Neural progenitor cell (in vitro differentiated cells): ENCODE data around the gene TEK. TPM values are rescaled to one million over a fixed set of nuclear protein-coding genes. Genes with fewer than 3 reads are reported as not detected.
"Not testable (repeated sequence)": the region's sequence is repeated elsewhere in the genome, so short reads cannot be mapped to it uniquely, and the experiment has no call there.

ENCODE experiments used
- DNase-seq: peaks from one replicate; pipeline ENCODE4 v3.0.0-alpha.2; 2016; ENCODE audit warnings: low spot score
- H2AFZ ChIP-seq: fragments of 200-600 bp; sonication (generic); replicated peaks from 2 replicates; pipeline ENCODE4 v1.6.1; 2016; ENCODE audit warnings: antibody characterized with exemption
- H3F3A ChIP-seq: fragments of 200-600 bp; sonication (generic); 2 replicates; pipeline ENCODE4 v1.6.1; 2016; ENCODE audit warnings: antibody characterized with exemption, low read depth
- H3K27ac ChIP-seq: fragments of 200-600 bp; sonication (generic); 2 replicates; pipeline ENCODE4 v1.5.1; 2016; ENCODE audit warnings: mild to moderate bottlenecking
- H3K27me3 ChIP-seq: fragments of 200-600 bp; sonication (generic); 2 replicates; pipeline ENCODE4 v1.6.1; 2016; ENCODE audit warnings: mild to moderate bottlenecking, moderate library complexity
- H3K36me3 ChIP-seq: fragments of 200-600 bp; sonication (generic); 2 replicates; pipeline ENCODE4 v1.5.1; 2016
- H3K4me1 ChIP-seq: fragments of 200-600 bp; sonication (generic); 2 replicates; pipeline ENCODE4 v1.6.1; 2016; ENCODE audit warnings: mixed run types
- H3K4me2 ChIP-seq: fragments of 200-600 bp; sonication (generic); 2 replicates; pipeline ENCODE4 v1.6.1; 2016
- H3K4me3 ChIP-seq: fragments of 200-600 bp; sonication (generic); 2 replicates; pipeline ENCODE4 v1.5.1; 2016
- H3K79me2 ChIP-seq: fragments of 200-600 bp; sonication (generic); 2 replicates; pipeline ENCODE4 v1.6.1; 2016; ENCODE audit warnings: low read depth
- H3K9ac ChIP-seq: fragments of 200-600 bp; sonication (generic); 2 replicates; pipeline ENCODE4 v1.6.1; 2016
- H3K9me3 ChIP-seq: fragments of 200-600 bp; sonication (generic); 2 replicates; pipeline ENCODE4 v1.5.1; 2016; ENCODE audit warnings: low read depth
- H4K20me1 ChIP-seq: fragments of 200-600 bp; sonication (generic); 2 replicates; pipeline ENCODE4 v1.6.1; 2016; ENCODE audit warnings: low read depth
- H3K27ac Mint-ChIP-seq: 3 replicates; pipeline ENCODE4 v1.8.0; 2021; ENCODE audit warnings: mixed read lengths
- H3K27me3 Mint-ChIP-seq: 2 replicates; pipeline ENCODE4 v1.8.0; 2022; ENCODE audit warnings: low read depth, mild to moderate bottlenecking, inconsistent platforms, moderate library complexity, mixed read lengths; ENCODE audit not compliant: insufficient read depth
- H3K36me3 Mint-ChIP-seq: 3 replicates; pipeline ENCODE4 v1.8.0; 2021; ENCODE audit warnings: mixed read lengths
- H3K4me1 Mint-ChIP-seq: 3 replicates; pipeline ENCODE4 v1.8.0; 2021; ENCODE audit warnings: mixed read lengths
- H3K4me3 Mint-ChIP-seq: 3 replicates; pipeline ENCODE4 v1.8.0; 2021; ENCODE audit warnings: mild to moderate bottlenecking, moderate library complexity, mixed read lengths
- H3K9me3 Mint-ChIP-seq: 3 replicates; pipeline ENCODE4 v1.8.0; 2020; ENCODE audit warnings: mixed read lengths
- CTCF ChIP-seq: fragments of 200-600 bp; sonication (generic); IDR thresholded peaks from 2 replicates; pipeline ENCODE4 v1.5.1; 2017; ENCODE audit warnings: antibody characterized with exemption, mild to moderate bottlenecking
- EZH2 ChIP-seq: fragments of 200-600 bp; sonication (generic); IDR thresholded peaks from 2 replicates; pipeline ENCODE4 v1.6.1; 2017; ENCODE audit warnings: antibody characterized with exemption, mild to moderate bottlenecking, moderate library complexity
- EZH2phosphoT487 ChIP-seq: fragments of 200-600 bp; sonication (generic); IDR thresholded peaks from 2 replicates; pipeline ENCODE4 v1.6.1; 2017; ENCODE audit warnings: antibody characterized with exemption
- total RNA-seq: library from RNA; depleted of rRNA; stranded (reverse); fragments of >200 nt; gene quantifications from 2 replicates; pipeline ENCODE4 v1.2.3, GENCODE V29; 2015; ENCODE audit warnings: low replicate concordance

Gene TEK
- total RNA-seq, 1 donor from 2014 or later, result 12.3 TPM

GRCh38 chr9:27210588-27210987 is 101.6 kb downstream of the TEK start:
- H3K4me1 Mint-ChIP-seq, result no peaks in the 10 kb centered on the region
- H3K4me3 Mint-ChIP-seq, result no peak overlapping the region
- Histone ChIP-seq H4K20me1 (no peaks in the 10 kb centered on the region), H3K4me3 (no peak overlapping the region), H3K79me2 (no peaks in the 10 kb centered on the region), H3K36me3 (no peaks in the 10 kb centered on the region), H3K4me2 (no peak overlapping the region), H3K9me3 (no peaks in the 10 kb centered on the region), H3K9ac (no peak overlapping the region), H3K4me1 (no peaks in the 10 kb centered on the region), H2AFZ (no peak overlapping the region), H3F3A (no peaks in the 10 kb centered on the region), H3K27me3 (no peaks in the 10 kb centered on the region), H3K27ac (no peak overlapping the region)
- DNase-seq, result no peak
- H3K27ac Mint-ChIP-seq, result no peak overlapping the region
- TF ChIP-seq CTCF (no peak), EZH2phosphoT487 (no peak), EZH2 (no peak)
- no peaks in the 10 kb centered on the region for H3K36me3 Mint-ChIP-seq
- no peaks in the 10 kb centered on the region for H3K9me3 Mint-ChIP-seq
- no peaks in the 10 kb centered on the region for H3K27me3 Mint-ChIP-seq

GRCh38 chr9:27212191-27212590 is 103.2 kb downstream of the TEK start:
- Mint-ChIP-seq H3K4me3 (no peak overlapping the region), H3K9me3 (no peaks in the 10 kb centered on the region), H3K4me1 (no peaks in the 10 kb centered on the region), H3K36me3 (no peaks in the 10 kb centered on the region), H3K27ac (no peak overlapping the region), H3K27me3 (no peaks in the 10 kb centered on the region)
- H3K4me3 ChIP-seq, result no peak overlapping the region
- no peaks in the 10 kb centered on the region for H3K4me1 ChIP-seq
- no peaks in the 10 kb centered on the region for H3K9me3 ChIP-seq
- no peaks in the 10 kb centered on the region for H4K20me1 ChIP-seq
- H3K36me3 ChIP-seq, result no peaks in the 10 kb centered on the region
- H3K9ac ChIP-seq, result no peak overlapping the region
- no peak overlapping the region for H3K27ac ChIP-seq
- no peaks in the 10 kb centered on the region for H3K27me3 ChIP-seq
- no peak overlapping the region for H2AFZ ChIP-seq
- H3F3A ChIP-seq, result no peaks in the 10 kb centered on the region
- DNase-seq, result no peak
- no peak for TF ChIP-seq EZH2
- TF ChIP-seq EZH2phosphoT487, result no peak
- TF ChIP-seq CTCF, result no peak
- no peaks in the 10 kb centered on the region for H3K79me2 ChIP-seq
- H3K4me2 ChIP-seq, result no peak overlapping the region

- Histone ChIP-seq H3K79me2 (no peaks in the 10 kb centered on the region), H4K20me1 (no peaks in the 10 kb centered on the region), H3F3A (no peaks in the 10 kb centered on the region), H3K9me3 (no peaks in the 10 kb centered on the region), H3K4me3 (no peak overlapping the region), H3K27me3 (no peaks in the 10 kb centered on the region), H2AFZ (no peak overlapping the region), H3K4me2 (no peak overlapping the region), H3K4me1 (no peaks in the 10 kb centered on the region), H3K36me3 (no peaks in the 10 kb centered on the region), H3K27ac (no peak overlapping the region), H3K9ac (no peak overlapping the region)
- H3K4me3 Mint-ChIP-seq, result no peak overlapping the region
- H3K27ac Mint-ChIP-seq, result no peak overlapping the region
- H3K4me1 Mint-ChIP-seq, result no peaks in the 10 kb centered on the region
- H3K27me3 Mint-ChIP-seq, result no peaks in the 10 kb centered on the region
- no peak for DNase-seq
- TF ChIP-seq CTCF (no peak), EZH2 (no peak), EZH2phosphoT487 (no peak)
- no peaks in the 10 kb centered on the region for H3K9me3 Mint-ChIP-seq
- no peaks in the 10 kb centered on the region for H3K36me3 Mint-ChIP-seq
Measured at GRCh38 chr9:27212621-27213020, 103.6 kb downstream of the TEK start.

GRCh38 chr9:27227192-27227591 is 118.2 kb downstream of the TEK start:
- no peak overlapping the region for H3K4me3 ChIP-seq
- H3K27ac ChIP-seq, result no peak overlapping the region
- no peaks in the 10 kb centered on the region for H4K20me1 ChIP-seq
- H3K79me2 ChIP-seq, result no peaks in the 10 kb centered on the region
- H3K27me3 ChIP-seq, result no peaks in the 10 kb centered on the region
- Mint-ChIP-seq H3K4me1 (no peaks in the 10 kb centered on the region), H3K9me3 (peaks cover 2% of the 10 kb centered on the region), H3K36me3 (no peaks in the 10 kb centered on the region), H3K27me3 (peaks cover 5% of the 10 kb centered on the region), H3K27ac (no peak overlapping the region), H3K4me3 (no peak overlapping the region)
- no peak for TF ChIP-seq CTCF
- TF ChIP-seq EZH2, result no peak
- no peak for TF ChIP-seq EZH2phosphoT487
- H3K9me3 ChIP-seq, result no peaks in the 10 kb centered on the region
- no peak overlapping the region for H3K9ac ChIP-seq
- DNase-seq, result no peak
- no peaks in the 10 kb centered on the region for H3K36me3 ChIP-seq
- no peaks in the 10 kb centered on the region for H3F3A ChIP-seq
- no peak overlapping the region for H3K4me2 ChIP-seq
- H2AFZ ChIP-seq, result no peak overlapping the region
- H3K4me1 ChIP-seq, result no peaks in the 10 kb centered on the region

GRCh38 chr9:27239648-27240047 is 130.6 kb downstream of the TEK start:
- not testable (repeated sequence) for DNase-seq, H3F3A ChIP-seq, H3K27ac Mint-ChIP-seq, H3K36me3 ChIP-seq, H3K27me3 Mint-ChIP-seq, H3K4me3 Mint-ChIP-seq, H3K9me3 ChIP-seq, H3K4me1 Mint-ChIP-seq, H3K79me2 ChIP-seq, H4K20me1 ChIP-seq, H3K4me1 ChIP-seq, H3K36me3 Mint-ChIP-seq, H3K4me2 ChIP-seq, H3K4me3 ChIP-seq, H3K27me3 ChIP-seq, H3K9ac ChIP-seq, H2AFZ ChIP-seq, H3K27ac ChIP-seq
- H3K9me3 Mint-ChIP-seq, result peaks cover 29% of the 10 kb centered on the region
